H1 (cell line): ENCODE data around the gene CFAP20. TPM values are rescaled to one million over a fixed set of nuclear protein-coding genes. Genes with fewer than 3 reads are reported as not detected.

Source experiments
- CTCF ChIA-PET: fragments of 300-600 bp; sonication (Branson Sonifier 250); formaldehyde crosslinking; loops from one replicate; lab custom pipeline; 2021; ENCODE audit not compliant: partially characterized antibody; lab: Charles Lee
- POLR2A ChIA-PET: fragments of 300-600 bp; sonication (Branson Sonifier 250); formaldehyde crosslinking; loops from one replicate; lab custom pipeline; 2021; ENCODE audit warnings: inconsistent platforms; ENCODE audit not compliant: partially characterized antibody; lab: Charles Lee
- DNase-seq, 2 experiments: peaks; one replicate each; pipeline versions ENCODE4 v3.0.0 to v3.0.0-alpha.2; 2010 to 2022; ENCODE audit warnings: low spot score in 2 of 2, low read depth in 1 of 2, mixed read lengths in 1 of 2
- FAIRE-seq: peaks from 2 replicates; lab custom pipeline; 2011; peaks lifted over from hg19 to GRCh38; lab: Jason Lieb, UNC
- H2AFZ ChIP-seq: 2 replicates; pipeline ENCODE4 v1.8.1; 2012; ENCODE audit warnings: low read length, inconsistent platforms
- H2AK5ac ChIP-seq: 2 replicates; pipeline ENCODE4 v1.6.1; 2013; ENCODE audit warnings: low read depth, low read length
- H2BK120ac ChIP-seq: replicated peaks from 2 replicates; pipeline ENCODE3; 2013; ENCODE audit warnings: low read depth, low read length, inconsistent platforms
- H2BK12ac ChIP-seq: 2 replicates; pipeline ENCODE4 v1.6.1; 2013; ENCODE audit warnings: low read depth, low read length
- H2BK15ac ChIP-seq: 2 replicates; pipeline ENCODE4 v1.6.1; 2013; ENCODE audit warnings: low read length
- H2BK20ac ChIP-seq: 2 replicates; pipeline ENCODE4 v1.6.1; 2013; ENCODE audit warnings: low read length
- H2BK5ac ChIP-seq: 2 replicates; pipeline ENCODE4 v1.6.1; 2013; ENCODE audit warnings: low read depth, low read length
- H3K14ac ChIP-seq: 2 replicates; pipeline ENCODE4 v1.6.1; 2013; ENCODE audit warnings: inconsistent platforms; ENCODE audit not compliant: insufficient read length
- H3K18ac ChIP-seq: 2 replicates; pipeline ENCODE4 v1.6.1; 2013; ENCODE audit warnings: low read length; ENCODE audit errors: extremely low read depth
- H3K23ac ChIP-seq: 2 replicates; pipeline ENCODE4 v1.6.1; 2013; ENCODE audit warnings: inconsistent platforms; ENCODE audit not compliant: insufficient read length
- H3K23me2 ChIP-seq: 2 replicates; pipeline ENCODE4 v1.6.1; 2013; ENCODE audit warnings: low read depth, low read length
- H3K27ac ChIP-seq: 2 replicates; pipeline ENCODE4 v1.6.1; 2011; ENCODE audit warnings: low read depth, low read length, inconsistent platforms
- H3K27me3 ChIP-seq, 4 experiments: replicated peaks in 1 of 4; 1 replicate in 1 of 4; 2 replicates in 3 of 4; pipeline versions ENCODE4 v1.6.1 to v1.8.1; 2011 to 2013; ENCODE audit warnings: low read length in 3 of 4, mild to moderate bottlenecking in 3 of 4, inconsistent platforms in 2 of 4, mixed read lengths in 2 of 4, moderate library complexity in 1 of 4; ENCODE audit not compliant: control insufficient read depth in 3 of 4, insufficient read depth in 3 of 4; ENCODE audit errors: extremely low read depth in 1 of 4
- H3K36me3 ChIP-seq, 4 experiments: 2 replicates each; pipeline versions ENCODE4 v1.6.1 to v1.8.1; 2011 to 2013; ENCODE audit warnings: mild to moderate bottlenecking in 4 of 4, low read length in 3 of 4, moderate library complexity in 2 of 4, control low read depth in 1 of 4, inconsistent platforms in 1 of 4; ENCODE audit not compliant: insufficient read depth in 4 of 4, control insufficient read depth in 2 of 4
- H3K4ac ChIP-seq: replicated peaks from 2 replicates; pipeline ENCODE3; 2013; ENCODE audit warnings: low read length, low read depth, mixed read lengths, inconsistent platforms; ENCODE audit not compliant: insufficient read length
- H3K4me1 ChIP-seq, 4 experiments: replicated peaks in 1 of 4; 1 replicate in 1 of 4; 2 replicates in 3 of 4; pipeline versions ENCODE4 v1.6.1 to v1.8.1; 2011 to 2013; ENCODE audit warnings: low read length in 3 of 4, inconsistent platforms in 2 of 4, mixed read lengths in 1 of 4; ENCODE audit not compliant: insufficient read depth in 4 of 4, control insufficient read depth in 3 of 4
- H3K4me2 ChIP-seq, 2 experiments: 2 replicates each; pipeline versions ENCODE4 v1.6.1 to v1.8.1; 2011 to 2013; ENCODE audit warnings: low read depth in 2 of 2, low read length in 2 of 2, control low read depth in 1 of 2, inconsistent platforms in 1 of 2, mild to moderate bottlenecking in 1 of 2; ENCODE audit not compliant: insufficient read depth in 1 of 2
- H3K4me3 ChIP-seq, 4 experiments: fragments of 200-600, 300-600 bp in 1 of 4; sonication (generic), shearing (Covaris generic), sonication (Bioruptor Twin) in 1 of 4; 2 replicates each; pipeline versions ENCODE4 v1.5.1 to v1.8.1; 2011 to 2016; ENCODE audit warnings: low read length in 4 of 4, low read depth in 3 of 4, control low read depth in 2 of 4, inconsistent platforms in 2 of 4, mild to moderate bottlenecking in 2 of 4, mixed read lengths in 1 of 4, moderate library complexity in 1 of 4; ENCODE audit not compliant: insufficient read depth in 2 of 4; ENCODE audit errors: extremely low read depth in 1 of 4
- H3K56ac ChIP-seq: replicated peaks from 2 replicates; pipeline ENCODE3; 2013; ENCODE audit warnings: low read depth, mild to moderate bottlenecking, mixed read lengths, low read length, inconsistent platforms; ENCODE audit not compliant: insufficient read length
- H3K79me1 ChIP-seq: 2 replicates; pipeline ENCODE4 v1.6.1; 2013; ENCODE audit warnings: low read depth, low read length, control low read depth
- H3K79me2 ChIP-seq, 2 experiments: 2 replicates each; pipeline versions ENCODE4 v1.6.1 to v1.8.1; 2012 to 2013; ENCODE audit warnings: low read length in 2 of 2, mild to moderate bottlenecking in 2 of 2, inconsistent platforms in 1 of 2; ENCODE audit not compliant: insufficient read depth in 2 of 2, control insufficient read depth in 1 of 2
- H3K9ac ChIP-seq, 4 experiments: replicated peaks in 1 of 4; 1 replicate in 1 of 4; 2 replicates in 3 of 4; pipeline versions ENCODE4 v1.6.1 to v1.8.1; 2011 to 2013; ENCODE audit warnings: low read depth in 3 of 4, low read length in 3 of 4, control low read depth in 2 of 4, mild to moderate bottlenecking in 2 of 4, moderate library complexity in 2 of 4, inconsistent platforms in 1 of 4; ENCODE audit errors: extremely low read depth in 1 of 4
- H3K9me3 ChIP-seq, 2 experiments: 2 replicates each; pipeline versions ENCODE4 v1.6.1 to v1.8.1; 2012 to 2013; ENCODE audit warnings: mild to moderate bottlenecking in 2 of 2, moderate library complexity in 2 of 2, control low read depth in 1 of 2, inconsistent platforms in 1 of 2, low read depth in 1 of 2, low read length in 1 of 2, mixed read lengths in 1 of 2; ENCODE audit not compliant: insufficient read depth in 2 of 2
- H4K20me1 ChIP-seq, 2 experiments: replicated peaks in 1 of 2; 2 replicates each; pipeline versions ENCODE3 to v1.8.1; 2011 to 2013; ENCODE audit warnings: inconsistent platforms in 2 of 2, low read length in 2 of 2, mild to moderate bottlenecking in 1 of 2; ENCODE audit not compliant: insufficient read depth in 2 of 2, control insufficient read depth in 1 of 2
- H4K5ac ChIP-seq: 2 replicates; pipeline ENCODE4 v1.6.1; 2013; ENCODE audit warnings: low read length, low read depth, mixed read lengths, inconsistent platforms; ENCODE audit not compliant: insufficient read length
- H4K8ac ChIP-seq: 2 replicates; pipeline ENCODE4 v1.8.0; 2013; ENCODE audit warnings: mild to moderate bottlenecking, moderate library complexity, low read length, inconsistent platforms; ENCODE audit not compliant: insufficient read depth; ENCODE audit errors: extremely low read depth
- H4K91ac ChIP-seq: replicated peaks from 2 replicates; pipeline ENCODE3; 2013; ENCODE audit warnings: low read length, mixed read lengths, inconsistent platforms; ENCODE audit not compliant: insufficient read length
- E2F6 ChIP-seq: IDR thresholded peaks from 2 replicates; pipeline ENCODE4 v1.6.1; 2012; ENCODE audit warnings: inconsistent platforms
- MAX ChIP-seq: IDR thresholded peaks from 2 replicates; pipeline ENCODE4 v1.6.1; 2012; ENCODE audit warnings: inconsistent platforms
- NANOG ChIP-seq: IDR thresholded peaks from 2 replicates; pipeline ENCODE4 v1.6.1; 2011; ENCODE audit warnings: low read length, low read depth, mild to moderate bottlenecking, inconsistent platforms; ENCODE audit not compliant: insufficient read depth, poor library complexity, severe bottlenecking
- POU5F1 ChIP-seq: IDR thresholded peaks from 2 replicates; pipeline ENCODE4 v1.6.1; 2011; ENCODE audit warnings: low read depth, mild to moderate bottlenecking, low read length, moderate library complexity
- TBP ChIP-seq: IDR thresholded peaks from 2 replicates; pipeline ENCODE4 v1.6.1; 2011; ENCODE audit warnings: low read depth, low read length, improper control_type of control experiment
- WGBS, 2 experiments: shearing (Covaris generic) in 1 of 2; methylation state at CpG; one replicate each; pipeline versions ENCODE4 v1.1.6 to v1.1.7; 2013 to 2015; ENCODE audit warnings: low lambda C conversion rate in 2 of 2, mixed read lengths in 2 of 2, inconsistent platforms in 1 of 2, low coverage in 1 of 2, missing lambda C conversion rate in 1 of 2; ENCODE audit not compliant: insufficient replicate concordance in 2 of 2, insufficient coverage in 1 of 2, insufficient read length in 1 of 2; ENCODE audit errors: extremely low coverage in 1 of 2, missing lambda C conversion rate in 1 of 2; 5-methylcytosine and 5-hydroxymethylcytosine counted together
- polyA plus RNA-seq, 7 experiments: library from polyadenylated mRNA; depleted of rRNA in 3 of 7; stranded (reverse) in 5 of 7; unstranded in 2 of 7; fragments of >200 nt in 5 of 7; fragments of 200-250 nt in 2 of 7; gene quantifications; 1 replicate in 5 of 7; 2 replicates in 1 of 7; 4 replicates in 1 of 7; pipeline versions ENCODE4 v1.2.1 to v1.2.3, GENCODE V29; 2011 to 2013; ENCODE audit warnings: missing spikeins in 2 of 7, mixed read lengths in 2 of 7
- total RNA-seq: library from RNA; stranded (reverse); fragmentation: NEBNext Ultra II Directional; extraction: Animal tissue kit (Norgen Biotek cat#: 25700); gene quantifications from 2 replicates; pipeline ENCODE4 v1.2.1, GENCODE V29; 2021

The CFAP20 gene
- total and polyA plus RNA-seq, 2 of the 8 experiments (the other 6 are each of a cell fraction or from before 2014, with no cell fraction given), result 45.6 to 65.4 TPM

DNA sequence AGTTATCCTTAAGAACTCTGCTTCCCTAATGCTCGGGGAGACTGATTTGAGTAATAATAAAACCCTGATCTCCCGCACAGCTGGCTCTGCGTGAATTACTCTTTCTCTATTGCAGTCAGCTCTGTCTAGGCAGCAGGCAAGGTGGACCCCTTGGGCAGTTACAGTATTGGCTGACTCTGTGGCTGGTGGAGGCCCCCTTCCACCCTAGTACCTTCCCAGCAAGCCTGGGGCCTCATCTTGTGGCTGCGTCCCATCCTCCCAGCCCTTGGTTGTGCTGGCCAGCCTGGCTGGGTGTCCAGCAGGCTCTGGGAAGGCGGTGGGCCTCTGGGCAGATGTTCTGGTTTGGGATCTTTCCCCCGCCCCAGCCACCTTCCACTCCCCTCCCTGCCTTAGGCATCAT, 44.5 kb downstream of the CFAP20 start:
- Histone ChIP-seq H2BK5ac (no peak overlapping the region), H3K79me2 (no peaks in the 10 kb centered on the region), H3K14ac (no peak overlapping the region), H3K56ac (no peak overlapping the region), H2BK12ac (no peak overlapping the region), H3K27me3 (no peaks in the 10 kb centered on the region), H3K23ac (no peak overlapping the region), H2AK5ac (no peak overlapping the region), H2BK120ac (no peak overlapping the region), H3K79me1 (no peaks in the 10 kb centered on the region), H2BK15ac (no peak overlapping the region), H3K18ac (no peak overlapping the region), H4K5ac (no peak overlapping the region), H4K8ac (no peak overlapping the region), H3K4ac (no peak overlapping the region), H3K27ac (no peak overlapping the region), H3K9ac (no peak overlapping the region), H3K9me3 (no peaks in the 10 kb centered on the region), H3K36me3 (no peaks in the 10 kb centered on the region; a peak in 1 of 8 replicates), H3K23me2 (peaks cover 10% of the 10 kb centered on the region), H3K4me1 (peaks cover 0 to 10% (median 4%) of the 10 kb centered on the region in 4 experiments; a peak in 3 of 7 replicates), H3K4me2 (peak overlapping the region in 1 of 2 experiments; percentile 14; a peak in 2 of 4 replicates), H2AFZ (no peak overlapping the region), H3K4me3 (no peak overlapping the region), H4K91ac (no peak overlapping the region), H2BK20ac (no peak overlapping the region), H4K20me1 (peaks cover 0 to 10% of the 10 kb centered on the region in 2 experiments)
- DNase-seq, result no peak
- no peak for TF ChIP-seq E2F6
- TF ChIP-seq TBP, result 0 out of 2 replicates have a peak, but pooled peaks have one; percentile 56
- no peak for TF ChIP-seq MAX
- TF ChIP-seq POU5F1, result no peak
- peak; percentile 60 for TF ChIP-seq NANOG
- 66% methylated on average over 5 of the region's 6 CpGs; no CpG with 5 or more reads in 1 of the 2 experiments for WGBS, 2 experiments
- ChIA-PET POLR2A (interaction anchor here (1.4 kb wide), 1 partner anchor 45 kb away, joined by 5 read pairs; the partner anchor contains the start of gene CFAP20), CTCF (interaction anchor here (0.9 to 2.8 kb wide), 7 partner anchors 12 to 66 kb away, joined by 3 to 12 read pairs (median 4); no protein-coding TSS in a partner anchor)
- FAIRE-seq, result no peak
